Colonic mucosa (tissue), 4 donors: ENCODE results near the gene GBF1. TPM values are rescaled to one million over a fixed set of nuclear protein-coding genes. Genes with fewer than 3 reads are reported as not detected.
"Not testable (repeated sequence)": the region's sequence is repeated elsewhere in the genome, so short reads cannot be mapped to it uniquely, and the experiment has no call there.

Experiments
- DNase-seq: peaks from one replicate; pipeline ENCODE4 v3.0.0-alpha.2; 2020
- H3K27ac ChIP-seq: fragments of 200-600 bp; one replicate; pipeline ENCODE4 v1.8.0; 2021
- H3K27me3 ChIP-seq: fragments of 200-600 bp; one replicate; pipeline ENCODE4 v1.8.0; 2021
- H3K36me3 ChIP-seq: fragments of 200-600 bp; one replicate; pipeline ENCODE4 v1.8.0; 2021
- H3K4me1 ChIP-seq: fragments of 200-600 bp; one replicate; pipeline ENCODE4 v1.8.0; 2021; ENCODE audit warnings: mild to moderate bottlenecking
- H3K4me3 ChIP-seq: fragments of 200-600 bp; one replicate; pipeline ENCODE4 v1.8.0; 2021
- H3K9ac ChIP-seq, 2 donors: one replicate each; pipeline ENCODE4 v1.7.0; 2013; ENCODE audit warnings: control low read depth in 2 of 2, low read depth in 2 of 2, low read length in 2 of 2
- H3K9me3 ChIP-seq: fragments of 200-600 bp; one replicate; pipeline ENCODE4 v1.8.0; 2021
- CTCF ChIP-seq: fragments of 200-600 bp; IDR thresholded peaks from one replicate; pipeline ENCODE4 v1.8.0; 2022; ENCODE audit warnings: antibody characterized with exemption, mild to moderate bottlenecking
- intact Hi-C: fragments of 100-400 bp; cut with DNase I; formaldehyde crosslinking; loops from one replicate; pipeline ENCODE4 v1.14.1; 2022
- total RNA-seq, 2 donors: library from RNA; stranded (reverse); fragmentation: NEBNext Ultra II Directional in 1 of 2; extraction: Animal tissue kit (Norgen Biotek cat#: 25700) in 1 of 2; gene quantifications; one replicate each; pipeline ENCODE4 v1.2.1, GENCODE V29; 2021
- donor health status: healthy.
- donor health status: DM: no; HTN: no; CAD: no.
- donor health status: DM: no; HTN: no; CAD: no.

Gene GBF1
- total RNA-seq, 2 donors from 2014 or later, result 59.8 to 73.4 TPM

DNA sequence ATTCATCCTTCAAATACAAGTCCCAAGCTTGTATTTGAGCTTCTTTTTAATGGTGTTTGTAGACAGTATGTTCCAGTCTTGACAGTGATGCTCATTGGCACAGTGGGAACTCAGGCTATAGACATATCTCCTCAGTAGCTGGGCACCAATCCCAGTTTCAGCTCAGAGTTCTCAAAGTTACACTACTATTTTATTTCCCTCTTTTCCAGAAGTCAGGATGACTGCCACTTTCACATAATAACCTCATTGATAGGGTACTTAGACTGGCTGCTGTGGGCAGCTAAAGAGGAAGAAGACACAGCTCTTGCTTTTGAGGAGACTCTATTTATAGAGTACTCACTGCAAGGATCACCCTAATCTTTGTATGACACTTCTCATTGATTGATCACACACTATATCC lies 2.4 kb downstream of the GBF1 start:
- Histone ChIP-seq H3K27me3 (no peaks in the 10 kb centered on the region), H3K4me3 (no peak overlapping the region), H3K36me3 (no peaks in the 10 kb centered on the region), H3K9ac (no peak overlapping the region), H3K4me1 (peaks cover 17% of the 10 kb centered on the region), H3K27ac (peak overlapping the region; percentile 95), H3K9me3 (no peaks in the 10 kb centered on the region)
- DNase-seq, result no peak
- TF ChIP-seq CTCF, result no peak
- intact Hi-C loops, result no loop called here

- H3K9ac ChIP-seq, intact Hi-C loops, H3K4me3 ChIP-seq, H3K27ac ChIP-seq, H3K9me3 ChIP-seq, H3K27me3 ChIP-seq, DNase-seq, H3K36me3 ChIP-seq, H3K4me1 ChIP-seq: not testable (repeated sequence)
Measured at GRCh38 chr10:102252508-102252907, 7.2 kb downstream of the GBF1 start.

DNA sequence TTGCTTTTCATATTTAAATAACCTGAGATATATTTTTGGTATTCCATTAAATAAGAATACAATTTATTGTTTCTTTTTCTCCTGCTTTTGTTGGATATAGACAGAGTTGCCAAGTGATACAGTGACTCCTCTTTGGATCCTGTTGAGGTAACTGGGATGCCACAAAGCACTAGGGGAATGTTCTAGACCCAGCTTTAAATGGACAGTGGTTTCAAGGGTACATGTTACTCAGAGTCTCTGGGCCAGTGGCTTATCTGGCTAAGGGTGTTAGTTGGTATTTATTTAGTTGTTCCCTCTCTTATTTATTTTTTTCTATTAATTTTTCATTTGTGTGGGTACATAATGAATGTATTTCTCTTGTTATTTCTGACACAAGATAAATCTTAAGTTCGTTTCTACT lies 9.1 kb downstream of the GBF1 start:
- TF ChIP-seq CTCF, result no peak
- DNase-seq, result no peak
- Histone ChIP-seq H3K27ac (no peak overlapping the region), H3K9me3 (no peaks in the 10 kb centered on the region), H3K4me3 (no peak overlapping the region), H3K36me3 (peaks cover 8% of the 10 kb centered on the region), H3K9ac (no peak overlapping the region), H3K27me3 (no peaks in the 10 kb centered on the region), H3K4me1 (no peaks in the 10 kb centered on the region)
- intact Hi-C loops, result no loop called here

- H3K36me3 ChIP-seq, result peaks cover 8% of the 10 kb centered on the region
- H3K9me3 ChIP-seq, result no peaks in the 10 kb centered on the region
- no peaks in the 10 kb centered on the region for H3K4me1 ChIP-seq
- H3K4me3 ChIP-seq, result no peak overlapping the region
- TF ChIP-seq CTCF, result no peak
- no peaks in the 10 kb centered on the region for H3K27me3 ChIP-seq
- no peak for DNase-seq
- intact Hi-C loops, result no loop called here
- no peak overlapping the region for H3K9ac ChIP-seq
- no peak overlapping the region for H3K27ac ChIP-seq
Measured at GRCh38 chr10:102255404-102255803, 10.1 kb downstream of the GBF1 start.

DNA sequence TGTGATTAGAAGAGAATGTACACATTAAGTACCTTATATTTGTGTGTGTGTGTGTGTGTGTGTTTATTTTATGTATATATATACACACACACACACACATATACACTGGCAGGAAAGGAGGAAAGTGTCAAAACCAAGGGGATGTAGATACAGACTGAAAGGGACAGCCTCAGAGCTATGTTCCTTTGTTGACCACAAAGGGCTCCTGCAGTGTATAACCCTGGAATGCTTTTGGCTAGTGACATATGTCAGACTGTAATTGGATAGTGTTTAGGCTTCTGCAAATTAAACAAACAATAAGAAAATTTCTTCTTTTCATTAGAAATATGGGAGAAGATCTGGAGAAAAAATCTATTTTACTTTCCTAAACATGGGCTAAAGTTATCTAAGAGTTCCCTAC lies 15.9 kb downstream of the GBF1 start:
- Histone ChIP-seq H3K9me3 (no peaks in the 10 kb centered on the region), H3K4me1 (no peaks in the 10 kb centered on the region), H3K36me3 (peaks cover 12% of the 10 kb centered on the region), H3K27me3 (no peaks in the 10 kb centered on the region), H3K9ac (no peak overlapping the region), H3K4me3 (no peak overlapping the region), H3K27ac (no peak overlapping the region)
- intact Hi-C loops, result no loop called here
- TF ChIP-seq CTCF, result no peak
- no peak for DNase-seq

- no peak overlapping the region for H3K9ac ChIP-seq
- no peak for TF ChIP-seq CTCF
- H3K4me1 ChIP-seq, result no peaks in the 10 kb centered on the region
- H3K4me3 ChIP-seq, result no peak overlapping the region
- no peaks in the 10 kb centered on the region for H3K9me3 ChIP-seq
- H3K27ac ChIP-seq, result no peak overlapping the region
- no peak for DNase-seq
- intact Hi-C loops, result no loop called here
- no peaks in the 10 kb centered on the region for H3K27me3 ChIP-seq
- H3K36me3 ChIP-seq, result peaks cover 12% of the 10 kb centered on the region
Measured at GRCh38 chr10:102261842-102262241, 16.5 kb downstream of the GBF1 start.
